HG02642 (cell line): Measurements from ENCODE around the gene MRPL38.
"Not testable (repeated sequence)": the region's sequence is repeated elsewhere in the genome, so short reads cannot be mapped to it uniquely, and the experiment has no call there.

Experiments
- ATAC-seq: cut with Tn5 transposase; IDR thresholded peaks from one replicate; pipeline ENCODE4 v1.9.1; 2021; ENCODE audit warnings: mild to moderate bottlenecking; ENCODE audit not compliant: unreplicated experiment, poor library complexity

The MRPL38 gene

DNA sequence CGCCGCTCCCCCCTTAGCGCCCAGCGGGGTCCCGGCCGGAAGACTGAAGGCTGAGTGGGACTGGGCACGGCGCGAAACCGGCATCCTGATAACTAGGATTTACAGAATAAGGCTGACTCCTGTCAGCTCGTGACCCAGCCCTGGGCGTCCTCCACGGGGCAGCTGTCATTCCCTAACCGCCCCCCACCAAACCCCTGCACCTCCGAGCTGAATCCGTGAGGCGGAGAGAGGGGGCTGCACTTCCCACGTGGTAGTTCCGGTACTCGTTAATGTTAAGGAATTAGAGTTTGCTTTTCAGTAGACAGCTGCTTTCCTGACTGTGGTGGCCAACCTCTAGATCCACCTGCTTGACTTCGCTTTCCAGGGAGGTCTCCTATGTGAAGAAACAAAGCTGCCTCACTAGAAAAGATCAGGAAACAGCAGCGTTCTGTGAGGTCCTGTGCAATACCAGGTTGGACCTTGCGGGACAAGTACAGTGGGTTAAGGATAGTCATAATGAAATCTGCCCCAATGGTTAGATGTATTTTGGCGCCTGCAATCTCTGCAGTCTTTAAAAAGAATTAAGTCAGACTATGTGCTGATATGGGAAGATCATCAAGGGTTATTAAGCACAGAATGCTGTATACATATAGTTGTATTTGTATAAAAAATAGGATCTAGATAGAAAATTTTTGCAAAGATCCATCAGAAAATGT lies 48.5 kb downstream of the MRPL38 start:
- ATAC-seq, result no peak

GRCh38 chr17:75855310-75856061 lies 49.2 kb downstream of the MRPL38 start, which contains the start of gene WBP2:
TSS of gene WBP2 (minus strand) at chr17:75855335. CDS start at chr17:75855297, 38 bp downstream.
- ATAC-seq, result peak; percentile 89

DNA sequence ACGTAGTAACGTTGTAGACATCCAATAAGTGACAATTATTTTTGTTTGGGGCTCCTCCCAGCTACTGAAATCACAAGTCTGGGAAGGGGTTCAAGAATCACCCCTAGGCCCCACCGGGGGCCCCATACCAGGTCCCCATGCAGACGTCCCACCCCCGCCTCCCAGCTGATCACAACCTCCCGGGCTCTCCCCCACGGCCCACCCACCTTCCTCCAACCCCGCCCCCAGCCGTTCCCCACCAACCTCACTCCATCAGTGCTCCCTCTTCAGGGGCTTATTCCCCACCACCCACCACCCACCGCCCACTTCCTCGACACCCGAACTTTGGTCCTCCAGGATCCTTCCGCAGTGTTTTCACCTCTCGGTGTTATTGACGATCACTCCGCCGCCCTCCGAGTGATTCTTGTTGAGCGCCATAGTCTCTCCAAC lies 49.8 kb downstream of the MRPL38 start:
- ATAC-seq, result peak; percentile 0

- ATAC-seq, result no peak
Observed at GRCh38 chr17:75854101-75854748, 50.5 kb downstream of the MRPL38 start.

- ATAC-seq, result no peak
Observed at GRCh38 chr17:75853433-75853832, 51.3 kb downstream of the MRPL38 start.

- ATAC-seq, result not testable (repeated sequence)
Observed at GRCh38 chr17:75851693-75851991, 53.0 kb downstream of the MRPL38 start.

DNA sequence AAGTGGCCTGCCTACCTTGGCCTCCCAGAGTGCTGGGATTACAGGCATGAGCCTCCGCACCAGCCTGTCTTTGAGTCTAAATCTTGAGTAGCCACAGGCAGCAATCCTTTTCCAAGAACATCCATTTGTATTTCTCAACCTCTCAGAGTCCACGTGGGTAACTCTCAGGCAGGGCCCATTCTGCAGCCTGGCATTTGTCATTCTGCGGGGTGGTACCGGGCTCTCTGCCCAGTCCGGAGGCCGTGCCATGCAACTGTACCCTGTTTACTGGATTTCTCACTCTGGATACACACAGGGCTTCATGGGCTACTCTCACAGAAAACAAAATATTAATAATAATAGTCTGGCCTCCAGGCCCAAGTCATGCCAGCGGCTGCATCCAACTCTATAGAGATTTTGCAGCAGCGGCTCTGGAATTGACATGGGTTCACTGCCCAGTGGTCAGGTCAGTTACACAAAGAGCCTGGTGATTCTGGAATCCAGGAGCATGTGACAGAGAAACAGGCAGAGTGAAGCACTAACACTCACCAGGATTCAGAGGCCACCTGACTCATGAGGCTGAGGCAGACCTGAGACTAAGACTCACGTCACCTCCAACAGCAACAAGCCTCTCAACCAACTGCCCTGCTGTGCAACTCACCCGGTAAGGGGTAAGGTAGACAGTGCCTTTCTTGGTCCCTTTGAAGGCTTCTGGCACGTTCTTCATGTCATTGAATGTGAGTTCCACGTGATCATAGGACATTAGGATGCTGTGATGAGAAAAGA lies 53.6 kb downstream of the MRPL38 start:
- ATAC-seq, result no peak

GRCh38 chr17:75849724-75850123 lies 55.0 kb downstream of the MRPL38 start:
- no peak for ATAC-seq

- ATAC-seq, result no peak
Observed at GRCh38 chr17:75849279-75849646, 55.4 kb downstream of the MRPL38 start.
